CD4-positive, alpha-beta T cell (primary cell): ENCODE data around the gene INPP5A. TPM values are rescaled to one million over a fixed set of nuclear protein-coding genes. Genes with fewer than 3 reads are reported as not detected.
"Not testable (repeated sequence)": the region's sequence is repeated elsewhere in the genome, so short reads cannot be mapped to it uniquely, and the experiment has no call there.

Experiments
- ATAC-seq: fragments of 200-7000 bp; cut with Tn5 transposase; one replicate; pipeline ENCODE4 v1.10.0; 2022; ENCODE audit warnings: mild to moderate bottlenecking; ENCODE audit not compliant: poor library complexity
- CTCF ChIA-PET: fragments of 350-600 bp; sonication (Branson Sonifier 250); formaldehyde crosslinking; loops from one replicate; lab custom pipeline; 2021; ENCODE audit warnings: antibody characterized with exemption, inconsistent platforms; lab: Charles Lee
- POLR2A ChIA-PET: fragments of 350-600 bp; sonication (Branson Sonifier 250); formaldehyde crosslinking; loops from one replicate; lab custom pipeline; 2021; ENCODE audit warnings: antibody characterized with exemption, inconsistent platforms; lab: Charles Lee
- DNase-seq, 14 experiments: peaks; one replicate each; pipeline ENCODE4 v3.0.0-alpha.2; 2013 to 2020; ENCODE audit warnings: mixed read lengths in 2 of 14
- H3K27ac ChIP-seq, 2 donors: one replicate each; pipeline versions ENCODE4 v1.5.1 to v1.7.0; 2013; ENCODE audit warnings: low read length in 2 of 2, low read depth in 1 of 2, mild to moderate bottlenecking in 1 of 2
- H3K27me3 ChIP-seq, 2 experiments: 1 replicate in 1 of 2; 2 replicates in 1 of 2; pipeline versions ENCODE4 v1.6.1 to v1.7.0; 2013; ENCODE audit warnings: low read length in 2 of 2, control low read depth in 1 of 2, mild to moderate bottlenecking in 1 of 2, moderate library complexity in 1 of 2; ENCODE audit not compliant: insufficient read depth in 2 of 2, control insufficient read depth in 1 of 2
- H3K36me3 ChIP-seq: one replicate; pipeline ENCODE4 v1.6.1; 2013; ENCODE audit warnings: low read length, control low read depth; ENCODE audit not compliant: insufficient read depth
- H3K4me1 ChIP-seq: one replicate; pipeline ENCODE4 v1.6.1; 2013; ENCODE audit warnings: low read length, control low read depth; ENCODE audit not compliant: insufficient read depth
- H3K4me3 ChIP-seq: one replicate; pipeline ENCODE4 v1.5.1; 2013; ENCODE audit warnings: mild to moderate bottlenecking, low read length, moderate library complexity
- H3K9me3 ChIP-seq, 2 experiments: 1 replicate in 1 of 2; 2 replicates in 1 of 2; pipeline versions ENCODE4 v1.6.1 to v1.7.0; 2013; ENCODE audit warnings: low read length in 2 of 2, mild to moderate bottlenecking in 2 of 2, control low read depth in 1 of 2, moderate library complexity in 1 of 2; ENCODE audit not compliant: control insufficient read depth in 1 of 2, insufficient read depth in 1 of 2
- H3K27ac Mint-ChIP-seq: one replicate; pipeline ENCODE4 v1.8.0; 2020; ENCODE audit warnings: mixed read lengths
- H3K27me3 Mint-ChIP-seq: one replicate; pipeline ENCODE4 v1.8.0; 2021; ENCODE audit warnings: mixed read lengths
- H3K36me3 Mint-ChIP-seq: one replicate; pipeline ENCODE4 v1.8.0; 2021; ENCODE audit warnings: low read depth, mixed read lengths
- H3K4me1 Mint-ChIP-seq: one replicate; pipeline ENCODE4 v1.8.0; 2021; ENCODE audit warnings: low read depth, mixed read lengths
- H3K4me3 Mint-ChIP-seq: one replicate; pipeline ENCODE4 v1.8.0; 2020; ENCODE audit warnings: mild to moderate bottlenecking, mixed read lengths
- H3K9me3 Mint-ChIP-seq: one replicate; pipeline ENCODE4 v1.8.0; 2020; ENCODE audit warnings: mixed read lengths
- intact Hi-C, 2 experiments: fragments of 100-400 bp; cut with DNase I in 1 of 2; cut with micrococcal nuclease in 1 of 2; formaldehyde crosslinking; loops; one replicate each; pipeline versions ENCODE4 v1.15.1 to v1.9.0; 2023 to 2025; cut with DNase I, micrococcal nuclease
- total RNA-seq, 174 experiments: library from RNA in 2 of 174; stranded (reverse) in 2 of 174; gene quantifications; one replicate each; pipeline ENCODE4 v1.2.3 and lab custom pipeline; 2021 to 2026
- TF ChIP-seq, protein P1 (sequence below): fragments of 200-600 bp; IDR thresholded peaks from one replicate; pipeline ENCODE4 v1.8.0; 2022; ENCODE audit warnings: antibody characterized with exemption, mild to moderate bottlenecking

The INPP5A gene
- total RNA-seq, 2 experiments from 2014 or later: 22.0 to 24.8 TPM

DNA sequence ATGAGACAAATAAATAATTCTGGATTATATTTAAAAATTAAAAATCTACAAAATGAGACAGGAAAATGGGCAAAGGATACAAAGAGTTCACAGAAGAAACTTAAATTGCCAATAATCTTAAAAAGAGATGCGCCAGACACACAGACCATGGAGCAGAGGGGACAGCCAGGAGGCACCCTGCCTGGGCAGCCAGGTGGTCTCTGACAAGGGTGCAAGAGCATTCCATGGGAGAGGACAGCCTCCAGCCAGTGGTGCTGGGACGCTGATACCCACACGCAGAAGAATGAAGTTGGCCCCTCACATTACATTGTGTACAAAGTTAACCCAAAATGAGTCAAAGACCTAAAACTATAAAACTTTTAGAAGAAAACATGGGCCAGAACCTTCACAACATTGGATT lies 142.1 kb downstream of the INPP5A start:
- no peak overlapping the region for H3K4me3 ChIP-seq
- H3K4me1 Mint-ChIP-seq: peaks cover 35% of the 10 kb centered on the region
- no peak overlapping the region for H3K27ac Mint-ChIP-seq
- H3K9me3 ChIP-seq: peaks cover 0 to 5% of the 10 kb centered on the region in 2 experiments
- peaks cover 8% of the 10 kb centered on the region for H3K4me1 ChIP-seq
- TF ChIP-seq, protein P1, sequence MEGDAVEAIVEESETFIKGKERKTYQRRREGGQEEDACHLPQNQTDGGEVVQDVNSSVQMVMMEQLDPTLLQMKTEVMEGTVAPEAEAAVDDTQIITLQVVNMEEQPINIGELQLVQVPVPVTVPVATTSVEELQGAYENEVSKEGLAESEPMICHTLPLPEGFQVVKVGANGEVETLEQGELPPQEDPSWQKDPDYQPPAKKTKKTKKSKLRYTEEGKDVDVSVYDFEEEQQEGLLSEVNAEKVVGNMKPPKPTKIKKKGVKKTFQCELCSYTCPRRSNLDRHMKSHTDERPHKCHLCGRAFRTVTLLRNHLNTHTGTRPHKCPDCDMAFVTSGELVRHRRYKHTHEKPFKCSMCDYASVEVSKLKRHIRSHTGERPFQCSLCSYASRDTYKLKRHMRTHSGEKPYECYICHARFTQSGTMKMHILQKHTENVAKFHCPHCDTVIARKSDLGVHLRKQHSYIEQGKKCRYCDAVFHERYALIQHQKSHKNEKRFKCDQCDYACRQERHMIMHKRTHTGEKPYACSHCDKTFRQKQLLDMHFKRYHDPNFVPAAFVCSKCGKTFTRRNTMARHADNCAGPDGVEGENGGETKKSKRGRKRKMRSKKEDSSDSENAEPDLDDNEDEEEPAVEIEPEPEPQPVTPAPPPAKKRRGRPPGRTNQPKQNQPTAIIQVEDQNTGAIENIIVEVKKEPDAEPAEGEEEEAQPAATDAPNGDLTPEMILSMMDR: no peak
- no peaks in the 10 kb centered on the region for H3K27me3 ChIP-seq
- H3K27ac ChIP-seq: no peak overlapping the region
- H3K36me3 Mint-ChIP-seq: peaks cover 7% of the 10 kb centered on the region
- ChIA-PET POLR2A (no interaction called here), CTCF (no interaction called here)
- H3K36me3 ChIP-seq: no peaks in the 10 kb centered on the region
- H3K4me3 Mint-ChIP-seq: no peak overlapping the region
- DNase-seq (no peak), ATAC-seq (no peak)
- intact Hi-C loops: no loop called here
- H3K9me3 Mint-ChIP-seq: no peaks in the 10 kb centered on the region
- no peaks in the 10 kb centered on the region for H3K27me3 Mint-ChIP-seq

GRCh38 chr10:132680741-132681140 lies 143.2 kb downstream of the INPP5A start:
- peak in 1 of 14 experiments; percentile 29 for DNase-seq
- H3K27ac ChIP-seq, H3K9me3 ChIP-seq, H3K36me3 Mint-ChIP-seq, intact Hi-C loops, H3K27ac Mint-ChIP-seq, H3K4me3 ChIP-seq, H3K27me3 ChIP-seq, H3K9me3 Mint-ChIP-seq, H3K27me3 Mint-ChIP-seq, ATAC-seq, CTCF ChIA-PET, H3K36me3 ChIP-seq, H3K4me3 Mint-ChIP-seq, POLR2A ChIA-PET: not testable (repeated sequence)
- H3K4me1 Mint-ChIP-seq: peaks cover 37% of the 10 kb centered on the region
- peaks cover 19% of the 10 kb centered on the region for H3K4me1 ChIP-seq

DNA sequence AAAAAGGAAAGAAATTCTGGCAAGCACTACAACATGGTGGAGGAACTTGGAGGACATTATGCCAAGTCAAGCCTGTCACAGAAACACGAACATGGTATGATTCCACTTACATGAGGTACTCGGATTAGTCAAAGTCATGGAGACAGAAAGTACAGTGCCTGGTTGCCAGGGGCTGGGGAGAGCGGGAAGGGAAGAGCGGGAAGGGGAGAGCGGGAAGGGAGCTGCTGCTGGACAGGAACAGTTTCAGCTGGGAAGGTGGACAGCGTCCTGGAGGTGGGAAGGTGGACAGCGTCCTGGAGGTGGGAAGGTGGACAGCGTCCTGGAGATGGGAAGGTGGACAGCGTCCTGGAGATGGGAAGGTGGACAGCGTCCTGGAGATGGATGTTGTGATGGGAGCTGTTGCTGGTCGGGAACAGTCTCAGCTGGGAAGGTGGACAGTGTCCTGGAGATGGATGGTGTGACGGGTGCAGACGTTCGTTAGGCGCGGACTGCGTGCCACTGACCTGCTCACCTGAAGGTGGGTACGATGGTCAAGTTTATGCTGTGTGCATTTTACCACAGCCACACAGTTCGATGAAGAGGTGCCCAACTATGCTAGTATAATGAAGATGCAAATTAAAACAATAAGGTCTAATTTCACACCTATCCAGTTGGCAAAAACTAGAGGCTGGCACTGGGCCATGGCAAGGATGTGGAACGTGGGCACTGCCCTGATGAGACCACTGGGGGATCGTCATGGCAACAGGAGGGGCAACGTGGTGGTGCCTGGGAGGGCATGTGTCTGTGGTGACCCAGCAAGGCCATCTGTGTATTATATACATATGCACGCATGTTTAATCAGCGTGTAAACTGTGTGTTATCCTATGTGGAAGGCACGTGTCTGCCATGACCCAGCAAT lies 144.5 kb downstream of the INPP5A start:
- TF ChIP-seq, protein P1: no peak
- Mint-ChIP-seq H3K9me3 (no peaks in the 10 kb centered on the region), H3K4me1 (peaks cover 37% of the 10 kb centered on the region), H3K27ac (peak overlapping the region; percentile 10), H3K36me3 (no peaks in the 10 kb centered on the region), H3K27me3 (no peaks in the 10 kb centered on the region), H3K4me3 (no peak overlapping the region)
- H3K9me3 ChIP-seq: peaks cover 0 to 5% of the 10 kb centered on the region in 2 experiments
- H3K27ac ChIP-seq: no peak overlapping the region
- no peaks in the 10 kb centered on the region for H3K36me3 ChIP-seq
- H3K4me1 ChIP-seq: peaks cover 20% of the 10 kb centered on the region
- H3K27me3 ChIP-seq: no peaks in the 10 kb centered on the region
- DNase-seq (peak in 1 of 14 experiments; percentile 14), ATAC-seq (no peak)
- CTCF ChIA-PET: no interaction called here
- POLR2A ChIA-PET: no interaction called here
- H3K4me3 ChIP-seq: no peak overlapping the region
- intact Hi-C loops: no loop called here
